ENCODE measurements around the gene METTL2B.
A peak's percentile ranks its signal among the peaks of the same experiment; 100 is the strongest.
"Not testable (repeated sequence)": the region's sequence is repeated elsewhere in the genome, so short reads cannot be mapped to it uniquely, and the experiment has no call there.

METTL2B gene, protein sequence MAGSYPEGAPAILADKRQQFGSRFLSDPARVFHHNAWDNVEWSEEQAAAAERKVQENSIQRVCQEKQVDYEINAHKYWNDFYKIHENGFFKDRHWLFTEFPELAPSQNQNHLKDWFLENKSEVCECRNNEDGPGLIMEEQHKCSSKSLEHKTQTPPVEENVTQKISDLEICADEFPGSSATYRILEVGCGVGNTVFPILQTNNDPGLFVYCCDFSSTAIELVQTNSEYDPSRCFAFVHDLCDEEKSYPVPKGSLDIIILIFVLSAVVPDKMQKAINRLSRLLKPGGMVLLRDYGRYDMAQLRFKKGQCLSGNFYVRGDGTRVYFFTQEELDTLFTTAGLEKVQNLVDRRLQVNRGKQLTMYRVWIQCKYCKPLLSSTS

DNA sequence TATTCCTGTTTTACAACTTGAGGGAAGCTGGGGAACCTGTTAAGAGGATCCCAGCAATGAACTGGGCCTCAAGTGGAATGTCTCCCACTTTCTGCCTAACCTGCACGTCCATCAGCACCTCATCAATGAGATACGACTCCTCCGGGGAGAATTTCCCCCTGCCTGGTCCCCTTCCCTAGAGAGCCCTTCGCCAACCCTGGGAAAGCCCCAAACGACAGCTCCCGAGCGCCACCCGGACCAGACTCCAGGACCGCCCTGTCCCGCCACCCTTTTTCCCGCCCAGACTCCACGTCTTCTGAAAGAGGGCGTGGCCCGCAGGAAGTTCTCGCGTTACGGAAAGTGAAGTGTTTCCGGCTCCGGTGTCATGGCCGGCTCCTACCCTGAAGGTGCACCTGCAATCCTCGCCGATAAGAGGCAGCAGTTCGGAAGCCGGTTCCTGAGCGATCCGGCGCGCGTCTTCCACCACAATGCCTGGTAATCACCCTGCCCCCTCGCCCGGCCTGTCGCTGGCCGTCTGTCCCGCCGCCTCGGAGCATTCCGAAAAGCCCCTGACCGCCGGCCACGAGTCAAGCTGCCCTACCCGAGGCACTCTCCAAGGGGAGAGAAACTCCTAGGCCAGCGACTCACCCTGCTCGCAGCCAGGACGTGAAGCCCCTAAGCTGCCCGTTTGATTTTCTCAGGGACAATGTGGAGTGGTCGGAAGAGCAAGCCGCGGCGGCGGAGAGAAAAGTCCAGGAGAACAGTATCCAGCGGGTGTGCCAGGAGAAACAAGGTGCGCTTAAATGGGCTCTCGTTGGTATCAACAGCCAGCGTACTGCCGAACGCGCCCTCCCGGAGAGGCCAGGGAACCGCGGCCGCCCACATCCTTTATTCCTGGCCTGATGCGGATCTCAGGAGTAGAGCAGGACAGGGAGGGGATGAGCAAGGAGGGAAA lies at the start of gene METTL2B:
TSS of gene METTL2B (plus strand) at position 347 of the 934 bp plus-strand sequence. CDS start at position 365, 18 bp downstream.
- TF ChIP-seq, protein P1, sequence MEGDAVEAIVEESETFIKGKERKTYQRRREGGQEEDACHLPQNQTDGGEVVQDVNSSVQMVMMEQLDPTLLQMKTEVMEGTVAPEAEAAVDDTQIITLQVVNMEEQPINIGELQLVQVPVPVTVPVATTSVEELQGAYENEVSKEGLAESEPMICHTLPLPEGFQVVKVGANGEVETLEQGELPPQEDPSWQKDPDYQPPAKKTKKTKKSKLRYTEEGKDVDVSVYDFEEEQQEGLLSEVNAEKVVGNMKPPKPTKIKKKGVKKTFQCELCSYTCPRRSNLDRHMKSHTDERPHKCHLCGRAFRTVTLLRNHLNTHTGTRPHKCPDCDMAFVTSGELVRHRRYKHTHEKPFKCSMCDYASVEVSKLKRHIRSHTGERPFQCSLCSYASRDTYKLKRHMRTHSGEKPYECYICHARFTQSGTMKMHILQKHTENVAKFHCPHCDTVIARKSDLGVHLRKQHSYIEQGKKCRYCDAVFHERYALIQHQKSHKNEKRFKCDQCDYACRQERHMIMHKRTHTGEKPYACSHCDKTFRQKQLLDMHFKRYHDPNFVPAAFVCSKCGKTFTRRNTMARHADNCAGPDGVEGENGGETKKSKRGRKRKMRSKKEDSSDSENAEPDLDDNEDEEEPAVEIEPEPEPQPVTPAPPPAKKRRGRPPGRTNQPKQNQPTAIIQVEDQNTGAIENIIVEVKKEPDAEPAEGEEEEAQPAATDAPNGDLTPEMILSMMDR (IDR thresholded peaks at IDR 0.05; ENCODE audit: low read depth, low read length, missing control alignments) = peak; percentile 44
- DNase-seq (ENCODE audit: low read depth) = peak; percentile 69
- peak within 1 kb of the TSS; percentile 75 for H3K4me3 ChIP-seq (ENCODE audit: low read depth, low read length)
- in situ Hi-C loops (cut with HindIII; ENCODE audit: low sequenced_read_pairs) = not testable (repeated sequence)

DNA sequence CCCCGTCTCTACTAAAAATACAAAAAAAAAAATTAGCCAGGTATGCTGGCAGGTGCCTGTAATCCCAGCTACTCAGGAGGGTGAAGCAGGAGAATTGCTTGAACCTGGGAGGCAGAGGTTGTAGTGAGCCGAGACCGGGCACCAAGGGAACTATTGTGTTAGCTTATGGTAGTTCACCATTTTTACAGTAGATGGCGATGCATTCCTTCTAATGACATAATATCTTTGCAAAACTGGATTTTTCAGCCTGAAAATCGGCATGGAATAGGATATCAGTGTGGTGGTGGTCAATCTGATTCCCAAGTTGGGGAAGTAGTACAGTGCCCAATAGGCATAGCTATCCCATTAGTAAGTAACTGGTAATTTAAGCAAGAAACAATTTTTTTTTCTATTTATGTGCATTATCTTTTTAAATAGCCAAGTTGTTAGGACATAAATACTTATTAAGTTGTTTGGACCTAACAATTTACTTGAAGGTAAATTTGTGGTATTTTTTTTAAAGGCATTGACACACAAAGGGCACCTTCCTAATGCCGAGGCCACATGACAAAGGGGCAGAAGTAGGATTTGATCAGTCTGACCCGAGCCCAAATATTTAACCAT lies 49.2 kb upstream of the METTL2B start:
- no peak overlapping the region for H3K4me3 ChIP-seq (ENCODE audit: low read depth, low read length)
- DNase-seq (ENCODE audit: low read depth) = peak; percentile 54
- in situ Hi-C loops (cut with HindIII; ENCODE audit: low sequenced_read_pairs) = no loop called here
- TF ChIP-seq, protein P1 (IDR thresholded peaks at IDR 0.05; ENCODE audit: low read depth, low read length, missing control alignments) = peak; percentile 52

DNA sequence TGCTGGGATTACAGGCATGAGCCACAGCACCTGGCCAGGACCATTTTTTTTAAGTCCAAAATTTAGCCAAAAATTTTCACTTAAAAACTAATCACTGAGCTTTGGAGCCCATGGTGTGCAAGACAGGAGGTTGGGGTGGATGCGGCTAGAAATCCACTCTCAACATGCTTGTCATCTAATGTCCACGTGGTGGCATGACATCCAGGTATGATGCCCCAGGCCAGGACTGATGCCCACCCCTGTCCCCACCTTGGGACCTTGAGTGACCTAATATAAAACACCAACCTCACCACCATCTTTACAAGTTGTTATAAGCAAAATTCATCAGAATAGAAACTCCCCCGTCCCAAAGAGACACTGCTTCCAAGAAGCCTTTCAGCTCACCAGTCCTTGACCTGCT lies 46.3 kb upstream of the METTL2B start:
- no peak overlapping the region for H3K4me3 ChIP-seq (ENCODE audit: low read depth, low read length)
- DNase-seq (ENCODE audit: low read depth) = no peak
- in situ Hi-C loops (cut with HindIII; ENCODE audit: low sequenced_read_pairs) = no loop called here
- TF ChIP-seq, protein P1 (IDR thresholded peaks at IDR 0.05; ENCODE audit: low read depth, low read length, missing control alignments) = no peak

DNA sequence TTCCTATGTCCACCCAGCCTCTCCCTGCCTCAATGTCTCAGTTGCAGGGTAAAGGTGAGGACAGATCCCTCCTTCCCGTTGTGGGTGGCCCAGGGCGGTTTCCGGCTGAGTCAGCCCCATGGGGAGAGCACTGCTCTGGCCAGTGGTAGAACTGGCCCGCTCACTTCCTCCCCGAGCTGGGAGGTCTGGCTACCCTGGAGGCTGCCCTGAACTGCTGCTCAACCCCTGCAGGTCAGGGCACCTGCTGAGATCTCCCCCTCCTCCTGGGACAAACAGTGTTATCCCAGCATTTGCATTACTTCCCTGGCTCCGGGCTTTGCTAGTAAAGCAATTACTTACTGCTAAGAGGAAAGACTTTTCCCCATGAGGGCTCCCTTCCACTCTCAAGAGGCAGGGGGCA lies 45.3 kb upstream of the METTL2B start:
- H3K4me3 ChIP-seq (ENCODE audit: low read depth, low read length) = no peak overlapping the region
- TF ChIP-seq, protein P1 (IDR thresholded peaks at IDR 0.05; ENCODE audit: low read depth, low read length, missing control alignments) = no peak
- no peak for DNase-seq (ENCODE audit: low read depth)
- in situ Hi-C loops (cut with HindIII; ENCODE audit: low sequenced_read_pairs) = no loop called here

DNA sequence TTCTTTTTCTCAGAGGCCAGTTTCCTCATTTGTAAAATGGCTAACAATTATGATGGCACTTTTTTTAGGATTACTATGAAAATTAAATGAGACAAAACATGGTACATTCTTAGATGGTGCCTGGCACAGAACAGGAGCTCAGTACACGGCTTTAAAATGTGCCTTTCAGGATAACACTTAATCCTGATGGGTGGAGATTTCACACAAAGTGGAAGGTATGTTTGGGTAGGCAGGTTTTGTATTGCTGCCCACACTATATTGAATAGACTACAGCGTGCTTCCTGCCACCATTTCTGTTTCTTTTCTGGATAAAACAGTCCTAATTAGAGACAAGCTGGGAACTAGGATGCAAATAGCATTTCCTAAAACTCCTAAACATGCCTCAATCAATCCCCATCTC lies 44.8 kb upstream of the METTL2B start:
- in situ Hi-C loops (cut with HindIII; ENCODE audit: low sequenced_read_pairs) = no loop called here
- no peak overlapping the region for H3K4me3 ChIP-seq (ENCODE audit: low read depth, low read length)
- TF ChIP-seq, protein P1 (IDR thresholded peaks at IDR 0.05; ENCODE audit: low read depth, low read length, missing control alignments) = no peak
- DNase-seq (ENCODE audit: low read depth) = no peak
